ENCODE results near the gene C9. TPM values are rescaled to one million over a fixed set of nuclear protein-coding genes. Genes with fewer than 3 reads are reported as not detected.

The C9 gene
- total RNA-seq, 1 donor from 2014 or later = not detected

- Histone ChIP-seq H3K36me3 (no peaks in the 10 kb centered on the region), H3K27ac (replicated peaks) (no peak overlapping the region), H3K4me3 (no peak overlapping the region), H3K27me3 (ENCODE audit: low read depth) (no peaks in the 10 kb centered on the region), H3K9me3 (replicated peaks) (no peaks in the 10 kb centered on the region), H3K4me1 (no peaks in the 10 kb centered on the region)
- no peak for DNase-seq
- intact Hi-C loops (cut with micrococcal nuclease) = no loop called here
- TF ChIP-seq CTCF (IDR thresholded peaks at IDR 0.05; ENCODE audit: borderline replicate concordance) = no peak
Observed at GRCh38 chr5:39362646-39363045, 1.6 kb downstream of the C9 start.

GRCh38 chr5:39361306-39361705 is 3.0 kb downstream of the C9 start:
- Histone ChIP-seq H3K9me3 (replicated peaks) (no peaks in the 10 kb centered on the region), H3K27ac (replicated peaks) (no peak overlapping the region), H3K4me1 (no peaks in the 10 kb centered on the region), H3K36me3 (no peaks in the 10 kb centered on the region), H3K4me3 (no peak overlapping the region), H3K27me3 (ENCODE audit: low read depth) (no peaks in the 10 kb centered on the region)
- TF ChIP-seq CTCF (IDR thresholded peaks at IDR 0.05; ENCODE audit: borderline replicate concordance) = no peak
- intact Hi-C loops (cut with micrococcal nuclease) = no loop called here
- DNase-seq = no peak

GRCh38 chr5:39360471-39361111 is 3.7 kb downstream of the C9 start:
- no peak for TF ChIP-seq CTCF (IDR thresholded peaks at IDR 0.05; ENCODE audit: borderline replicate concordance)

GRCh38 chr5:39356263-39356662 is 8.0 kb downstream of the C9 start:
- TF ChIP-seq CTCF (IDR thresholded peaks at IDR 0.05; ENCODE audit: borderline replicate concordance) = no peak
- no peaks in the 10 kb centered on the region for H3K36me3 ChIP-seq
- no peaks in the 10 kb centered on the region for H3K27me3 ChIP-seq (ENCODE audit: low read depth)

More at GRCh38 chr5:39360471-39361111, 3.7 kb downstream of the C9 start:
- Histone ChIP-seq H3K4me3 (no peak overlapping the region), H3K27ac (replicated peaks) (no peak overlapping the region), H3K27me3 (ENCODE audit: low read depth) (no peaks in the 10 kb centered on the region), H3K36me3 (no peaks in the 10 kb centered on the region), H3K9me3 (replicated peaks) (no peaks in the 10 kb centered on the region), H3K4me1 (no peaks in the 10 kb centered on the region)
- intact Hi-C loops (cut with micrococcal nuclease) = no loop called here
- DNase-seq = no peak

GRCh38 chr5:39355324-39355723 is 9.0 kb downstream of the C9 start:
- Histone ChIP-seq H3K4me3 (no peak overlapping the region), H3K4me1 (no peaks in the 10 kb centered on the region), H3K9me3 (replicated peaks) (peaks cover 22% of the 10 kb centered on the region), H3K27me3 (ENCODE audit: low read depth) (no peaks in the 10 kb centered on the region), H3K27ac (replicated peaks) (no peak overlapping the region), H3K36me3 (no peaks in the 10 kb centered on the region)
- no peak for TF ChIP-seq CTCF (IDR thresholded peaks at IDR 0.05; ENCODE audit: borderline replicate concordance)
- no peak for DNase-seq
- intact Hi-C loops (cut with micrococcal nuclease) = no loop called here

More at GRCh38 chr5:39356263-39356662, 8.0 kb downstream of the C9 start:
- H3K4me3 ChIP-seq = no peak overlapping the region
- no peak for DNase-seq
- H3K27ac ChIP-seq (replicated peaks) = no peak overlapping the region
- no peaks in the 10 kb centered on the region for H3K4me1 ChIP-seq
- H3K9me3 ChIP-seq (replicated peaks) = peaks cover 15% of the 10 kb centered on the region
- intact Hi-C loops (cut with micrococcal nuclease) = no loop called here
